Stimulated activated CD4-positive, alpha-beta T cell treated with anti-CD3 and anti-CD28 coated beads, Interleukin-1b, Interleukin-23, amount 100 ng/mL, for 4 hours (primary cell): Measurements from ENCODE around the gene PHC3.
"Not testable (repeated sequence)": the region's sequence is repeated elsewhere in the genome, so short reads cannot be mapped to it uniquely, and the experiment has no call there.

Experiments used
- DNase-seq, 2 donors: peaks; one replicate each; pipeline ENCODE4 v3.0.0-alpha.2; 2020; ENCODE audit warnings: low read depth in 2 of 2

The PHC3 gene

DNA sequence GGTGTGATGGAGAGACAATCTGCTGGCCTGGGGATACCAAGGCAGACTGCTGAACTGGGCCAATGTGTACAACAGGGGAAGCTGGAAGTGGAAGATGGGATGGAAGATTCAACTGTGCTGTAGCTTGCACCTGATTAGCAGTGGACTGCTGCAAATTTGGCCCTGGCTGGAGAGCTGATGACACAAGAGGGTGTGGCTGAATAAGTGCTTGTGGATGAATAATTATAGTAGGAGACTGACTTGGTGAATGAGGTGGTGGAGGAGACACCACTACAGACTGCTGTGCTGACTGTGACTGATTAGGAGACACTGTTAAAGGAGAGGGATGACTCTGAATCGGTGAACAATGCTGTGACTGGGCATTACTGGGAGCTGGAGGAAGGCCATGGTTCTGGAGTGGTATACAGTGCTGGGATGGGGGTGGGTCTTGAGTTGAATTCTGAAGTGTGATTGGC, 52.5 kb downstream of the PHC3 start:
- DNase-seq = no peak

DNA sequence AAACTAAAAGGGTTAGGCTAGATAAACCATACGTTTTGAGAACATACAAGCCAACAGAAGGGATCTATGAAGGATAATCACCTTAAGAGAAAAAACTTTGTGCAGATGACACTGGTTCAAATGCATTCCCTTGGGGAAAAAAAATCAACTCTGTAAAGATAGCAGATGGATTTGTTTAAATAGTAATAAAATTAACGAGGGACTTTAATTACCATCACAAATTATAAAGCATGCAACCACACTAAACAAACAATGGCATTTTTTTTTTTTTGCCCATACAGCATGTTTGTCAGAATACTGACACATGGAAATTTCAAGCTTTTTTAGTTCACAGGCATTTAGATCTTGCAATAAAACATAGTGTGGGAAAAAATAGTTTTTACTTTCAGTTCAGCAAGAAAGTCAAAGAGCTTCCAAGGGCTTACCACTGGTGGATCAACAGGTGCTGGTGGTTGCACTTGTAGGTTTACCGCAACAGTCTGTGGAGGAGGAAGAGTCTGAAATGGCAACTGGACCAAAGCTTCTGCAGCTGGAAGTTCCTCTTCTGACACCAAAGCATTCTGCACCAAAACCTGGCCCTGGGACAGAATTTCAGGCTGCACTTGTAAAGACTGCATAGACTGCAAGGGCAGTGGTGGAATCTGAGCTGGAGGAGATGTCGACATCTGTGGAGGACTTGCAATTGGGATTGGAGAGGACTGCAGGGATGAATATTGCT, 53.1 kb downstream of the PHC3 start:
- no peak for DNase-seq

DNA sequence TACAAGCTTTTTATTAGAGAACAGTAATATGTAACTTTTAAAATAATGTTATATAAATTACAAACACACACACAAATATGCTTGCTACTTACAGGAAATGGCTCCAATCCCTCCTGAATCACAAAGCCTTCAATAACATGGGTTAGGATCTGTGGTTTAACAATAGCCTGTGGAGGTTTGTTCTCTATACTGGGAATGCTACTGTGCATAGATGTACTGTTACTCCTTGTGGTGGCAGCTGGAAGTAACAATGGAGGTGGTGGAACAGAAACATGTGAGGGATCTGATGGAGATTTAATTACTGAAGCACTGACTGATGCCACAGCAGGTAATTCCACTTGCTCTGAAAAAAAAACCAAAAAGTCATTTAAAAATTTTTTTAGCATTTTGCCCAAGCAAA, 64.4 kb downstream of the PHC3 start:
- no peak for DNase-seq

DNA sequence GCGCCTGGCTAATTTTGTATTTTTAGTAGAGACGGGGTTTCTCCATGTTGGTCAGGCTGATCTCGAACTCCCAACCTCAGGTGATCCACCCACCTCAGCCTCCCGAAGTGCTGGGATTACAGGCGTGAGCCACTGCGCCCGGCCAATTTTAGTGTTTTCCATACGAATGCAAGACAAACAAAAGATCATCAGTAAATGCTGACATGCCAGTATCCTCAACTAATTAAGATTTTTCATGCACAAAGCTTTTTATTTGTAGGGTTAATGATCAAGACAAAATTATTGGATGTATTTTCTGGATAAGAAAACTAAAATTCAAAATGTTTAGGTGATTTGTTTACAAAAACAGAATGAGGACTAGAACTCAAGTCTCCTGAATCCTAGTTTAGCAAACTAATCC, 67.4 kb downstream of the PHC3 start:
- DNase-seq = not testable (repeated sequence)

DNA sequence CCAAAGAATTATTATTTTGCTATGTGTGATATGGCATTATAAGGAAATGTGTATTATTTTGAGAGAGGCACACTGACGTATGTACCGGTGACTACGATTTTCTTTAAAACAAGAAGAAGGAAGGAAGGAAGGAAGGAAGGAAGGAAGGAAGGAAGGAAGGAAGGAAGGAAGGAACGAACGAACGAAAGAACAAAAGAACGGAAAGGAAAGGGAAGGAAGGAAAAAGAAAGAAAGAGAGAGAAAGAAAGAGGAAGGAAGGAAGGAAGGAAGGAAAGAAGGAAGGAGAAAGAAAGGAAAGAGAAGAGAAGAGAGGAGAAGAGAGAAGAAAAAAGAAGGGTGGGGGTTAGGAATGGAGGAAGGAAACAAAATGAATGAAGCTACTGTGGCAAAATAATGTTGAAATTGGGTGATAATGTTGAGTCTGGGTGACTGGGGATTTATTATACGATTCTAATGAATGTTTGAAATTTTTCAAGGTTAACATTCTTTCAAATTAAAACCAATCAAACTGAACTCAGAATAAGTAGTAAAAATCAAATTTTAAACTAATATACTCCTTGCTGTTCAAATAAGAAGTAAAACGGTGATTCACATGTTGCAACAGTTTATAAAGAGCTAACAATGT, 70.3 kb downstream of the PHC3 start:
- DNase-seq = no peak

DNA sequence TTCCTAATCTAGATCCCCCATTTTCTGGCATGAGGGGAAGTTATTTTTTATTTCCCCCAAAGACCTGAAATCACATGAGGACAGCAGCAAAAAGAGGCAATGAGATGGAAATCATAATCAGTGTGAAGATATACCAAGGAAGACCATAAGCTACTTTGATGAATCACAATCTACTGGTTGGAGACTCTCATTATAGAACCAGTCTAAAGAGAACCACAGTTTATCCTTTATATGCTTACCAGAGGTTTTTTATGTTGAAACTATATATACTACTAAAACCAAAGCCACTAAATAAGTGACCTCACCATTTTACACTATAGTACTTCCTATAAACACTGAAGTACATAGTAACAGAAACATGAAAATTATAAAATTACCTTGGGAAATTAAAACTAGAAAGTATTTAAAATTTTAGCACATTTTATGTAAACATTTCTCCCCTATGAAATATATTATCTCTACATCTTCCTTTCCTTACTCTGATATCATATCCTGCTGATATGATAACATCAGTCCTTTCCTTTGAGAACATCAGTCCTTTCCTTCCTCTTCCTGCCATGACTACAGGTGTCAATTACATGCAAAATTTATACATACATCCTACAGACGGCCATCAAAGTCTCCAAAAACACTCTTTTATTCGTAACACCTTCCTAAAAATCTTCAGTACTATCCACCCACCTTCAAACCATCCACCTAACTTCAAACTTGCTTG, 71.8 kb downstream of the PHC3 start:
- DNase-seq = no peak

DNA sequence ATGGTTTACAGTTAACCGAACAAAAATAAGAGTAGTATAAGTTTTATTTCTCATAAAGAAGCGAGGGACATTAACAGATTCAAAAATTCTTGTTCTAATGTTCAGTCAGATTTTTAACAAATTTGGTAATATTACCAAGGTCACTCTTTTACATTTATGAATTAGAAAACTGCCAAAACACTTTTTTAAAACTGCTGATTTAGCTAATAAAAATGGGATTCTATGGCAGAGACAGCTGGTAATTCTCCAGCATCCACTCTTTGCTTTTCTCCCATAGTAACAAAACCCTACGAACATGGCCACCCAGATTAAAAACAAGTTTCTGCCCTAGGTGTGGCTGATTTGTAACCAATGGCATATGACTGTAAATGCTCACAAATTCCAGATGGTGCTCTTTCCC, 72.6 kb downstream of the PHC3 start:
- no peak for DNase-seq

DNA sequence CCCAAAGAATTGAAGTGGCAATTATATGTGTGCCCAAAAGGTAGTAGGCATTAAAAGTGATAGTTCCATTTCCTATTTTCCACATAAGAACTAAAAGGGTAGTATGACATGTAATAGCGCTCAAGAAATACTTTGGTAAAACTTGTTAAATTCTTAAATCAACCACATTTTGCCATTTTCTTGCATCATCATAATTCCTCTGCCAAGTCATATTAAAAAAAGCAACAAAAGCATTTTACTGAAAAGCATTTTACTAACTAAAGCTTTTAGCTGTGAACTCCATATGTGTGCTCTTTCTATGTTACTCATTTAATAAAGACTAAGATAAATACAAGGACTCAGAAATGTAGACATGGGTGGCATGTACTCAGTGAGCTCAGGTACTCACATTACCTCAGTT, 73.6 kb downstream of the PHC3 start:
- no peak for DNase-seq

DNA sequence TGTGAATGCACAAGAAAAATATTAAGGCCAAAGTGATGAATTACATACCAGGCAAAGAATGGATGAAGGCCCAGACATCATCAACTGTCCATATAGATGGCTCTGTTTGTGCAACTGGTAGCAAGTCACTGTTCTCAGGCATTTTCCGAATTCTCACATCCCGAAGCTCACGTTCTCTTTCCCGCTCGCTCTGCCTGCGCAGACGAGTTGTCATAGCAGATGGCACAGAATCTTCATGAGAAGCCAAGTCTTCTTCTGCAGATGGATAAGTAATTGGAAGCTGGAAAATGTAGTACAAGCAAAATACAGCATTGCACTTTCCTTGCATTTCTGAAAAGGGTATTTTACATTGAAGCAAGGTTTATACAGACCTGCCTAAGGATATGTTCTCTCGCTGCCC, 79.1 kb downstream of the PHC3 start:
- DNase-seq = no peak

DNA sequence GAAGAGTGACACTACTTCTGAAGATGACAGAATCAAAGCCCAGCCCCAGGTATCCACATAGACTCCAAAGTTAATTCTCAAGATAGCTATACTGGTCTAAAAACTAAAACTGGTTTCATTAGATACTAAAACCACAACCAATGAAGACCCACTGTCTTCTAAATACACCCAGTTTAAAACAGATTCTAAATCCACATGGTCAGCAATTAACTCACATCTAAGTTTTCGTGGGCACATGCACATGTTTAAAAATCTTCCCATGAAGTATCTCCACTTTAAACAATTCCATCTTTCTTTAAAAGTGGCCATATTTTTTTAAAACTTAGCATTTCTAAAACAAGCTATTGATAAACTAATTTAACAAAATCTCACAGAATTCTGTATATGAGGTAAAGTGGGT, 80.6 kb downstream of the PHC3 start:
- DNase-seq = no peak

DNA sequence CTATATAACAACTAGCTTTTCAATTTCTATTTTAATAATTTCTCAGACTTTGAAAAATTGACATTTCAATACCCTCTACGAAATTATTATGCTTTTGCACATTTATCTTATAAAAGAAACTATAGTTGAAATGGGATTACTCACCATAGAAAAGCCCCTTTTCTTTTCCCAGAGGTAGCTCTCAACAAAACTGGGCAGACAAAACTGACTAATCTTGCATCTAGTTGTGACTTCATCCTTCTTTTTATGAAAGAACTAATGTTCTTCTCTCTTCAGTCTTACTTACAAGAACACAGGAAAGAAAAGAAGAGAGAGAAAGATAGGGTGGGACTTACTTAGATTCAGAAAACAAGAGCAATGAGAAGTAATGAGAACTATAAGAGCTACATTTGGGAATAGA, 82.8 kb downstream of the PHC3 start:
- no peak for DNase-seq

DNA sequence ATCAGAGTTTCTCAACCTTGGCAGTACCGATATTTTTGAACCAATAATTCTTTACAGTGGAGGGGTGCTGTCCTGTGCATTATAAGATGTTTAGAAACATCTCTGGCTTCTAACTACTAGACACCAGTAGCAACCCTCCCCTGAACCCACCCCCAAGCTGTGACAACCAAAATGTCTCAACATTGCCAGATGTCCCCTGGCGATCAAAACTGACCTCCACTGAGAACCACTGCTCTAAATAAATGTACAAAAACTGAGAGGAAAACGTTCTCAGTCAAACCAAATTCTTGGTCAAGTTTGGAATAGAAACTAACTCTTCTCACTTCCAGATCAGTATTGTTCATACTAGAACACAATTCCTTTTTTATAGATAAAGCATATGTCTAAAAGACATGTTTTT, 85.2 kb downstream of the PHC3 start:
- DNase-seq = no peak

DNA sequence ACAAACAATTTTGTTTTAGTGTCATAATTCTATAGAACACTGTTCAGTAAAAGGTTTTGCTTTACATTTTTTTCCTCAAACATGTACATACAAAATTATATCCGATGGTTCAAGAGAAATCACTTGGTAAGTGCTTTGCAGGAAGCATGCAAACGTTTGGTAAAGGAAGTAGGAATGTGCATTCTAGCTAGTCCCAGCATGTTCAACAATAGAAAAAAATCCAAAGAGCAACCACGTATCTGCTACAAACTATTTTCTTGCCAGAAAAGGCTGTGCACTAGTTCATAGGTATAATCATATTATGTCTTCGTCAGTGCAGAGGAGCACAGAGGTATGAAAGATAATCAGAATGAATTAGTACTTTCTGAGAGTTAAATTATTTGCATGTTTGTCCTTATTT, 85.8 kb downstream of the PHC3 start:
- DNase-seq = no peak

DNA sequence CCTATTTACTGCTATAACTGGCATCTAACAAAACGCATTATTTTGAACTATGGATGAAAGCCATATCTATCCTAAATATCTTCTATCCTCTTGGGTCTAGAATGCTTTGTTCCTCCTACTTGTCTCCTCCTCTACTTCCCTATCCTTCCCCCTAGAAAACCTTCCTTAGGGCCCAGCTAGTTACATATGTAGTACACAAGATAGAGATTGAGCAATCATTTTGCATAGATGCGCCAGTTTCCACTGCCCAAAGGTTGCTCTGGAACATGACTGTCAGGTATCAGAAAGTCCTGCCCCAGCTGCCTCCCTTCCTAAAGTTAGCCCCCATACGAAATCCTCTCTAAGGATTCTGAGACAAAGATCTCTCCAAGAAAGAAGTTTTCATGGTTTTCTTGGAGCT, 88.6 kb downstream of the PHC3 start:
- DNase-seq = no peak

DNA sequence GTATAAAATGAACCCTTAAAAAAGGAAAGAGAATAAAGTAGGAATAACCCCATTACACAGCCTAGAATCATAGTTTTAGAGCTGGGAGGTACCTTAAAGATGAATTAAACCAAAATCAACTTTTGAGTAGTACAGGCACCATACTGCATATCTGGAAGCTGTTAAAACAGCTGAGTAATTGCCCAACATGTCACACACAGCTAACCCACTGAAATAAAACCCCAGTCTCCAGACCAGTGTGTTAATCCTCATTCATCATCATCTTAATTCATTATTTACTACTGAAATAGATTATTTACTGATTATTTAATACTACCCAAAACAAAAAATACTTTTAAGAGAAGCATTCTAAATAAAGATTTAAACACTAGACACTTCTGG, 90.9 kb downstream of the PHC3 start:
- no peak for DNase-seq

DNA sequence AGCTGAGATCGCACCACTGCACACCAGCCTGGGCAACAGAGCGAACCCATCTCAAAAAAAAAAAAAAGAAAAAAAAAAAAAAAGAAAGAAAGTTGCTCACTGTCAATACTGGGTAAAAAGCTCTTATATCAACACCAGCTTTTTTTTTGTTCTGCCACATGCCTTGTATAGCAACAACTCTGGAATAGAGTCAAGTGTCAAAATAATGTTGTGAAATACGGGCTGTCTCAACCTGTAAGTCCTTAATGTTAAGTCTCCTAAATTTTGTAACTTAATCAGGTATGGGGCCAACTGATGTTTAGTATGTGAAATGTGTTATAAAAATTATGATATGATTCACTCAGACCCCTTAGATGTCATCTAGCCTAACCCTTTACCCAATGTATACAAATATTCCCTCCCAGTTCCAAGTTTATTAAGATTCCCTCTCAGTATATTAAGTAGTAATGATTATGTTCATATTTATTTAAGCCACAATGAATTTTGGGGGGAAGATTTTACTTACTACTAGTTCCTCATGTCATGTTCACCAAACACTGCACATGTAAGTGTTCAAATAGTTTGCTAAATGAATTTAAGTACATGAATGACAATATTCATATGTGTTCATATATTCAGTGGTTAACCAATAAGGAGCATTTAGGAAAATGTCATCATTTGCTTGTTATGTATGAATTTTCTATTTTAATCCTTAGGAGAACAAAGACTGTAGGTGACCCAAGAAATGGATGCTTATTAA, 91.5 kb downstream of the PHC3 start:
- DNase-seq = no peak

DNA sequence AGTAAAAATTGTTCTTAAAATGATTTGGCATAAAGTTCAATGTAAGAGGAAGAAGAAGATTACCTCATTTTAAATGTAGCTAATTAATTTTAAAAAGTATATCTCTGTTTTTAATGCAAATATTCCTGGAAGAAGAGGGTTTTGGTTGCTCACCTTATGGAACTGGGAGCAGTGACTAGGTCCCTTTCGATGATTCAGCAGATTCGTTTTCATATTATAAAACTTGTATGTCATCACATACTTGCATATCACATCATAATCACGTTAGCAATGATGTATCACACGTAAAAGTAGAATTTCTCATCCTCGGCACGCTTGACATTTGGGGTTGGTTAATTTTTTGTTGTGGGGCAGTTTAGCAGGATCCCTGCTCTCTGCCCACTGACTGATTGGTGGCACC, 96.1 kb downstream of the PHC3 start:
- no peak for DNase-seq

DNA sequence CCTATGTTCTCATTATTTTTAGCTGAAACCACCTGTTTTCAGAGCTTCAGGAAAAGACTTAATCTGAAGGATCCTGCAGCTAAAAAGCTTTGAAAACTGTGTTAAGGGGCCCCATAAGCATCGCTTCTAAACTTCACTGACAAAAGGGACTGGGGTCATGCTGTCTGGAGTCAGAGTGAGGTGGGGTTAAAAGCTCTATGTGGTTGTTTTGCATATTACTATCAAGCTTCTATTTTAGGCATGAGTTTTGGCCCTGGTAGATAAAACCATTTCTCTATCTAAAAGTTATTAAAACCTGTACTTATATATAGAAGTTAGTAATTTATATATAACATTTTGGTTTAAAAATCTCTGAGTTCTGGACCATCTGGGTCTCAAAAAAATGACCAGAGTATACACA, 98.2 kb downstream of the PHC3 start:
- no peak for DNase-seq

DNA sequence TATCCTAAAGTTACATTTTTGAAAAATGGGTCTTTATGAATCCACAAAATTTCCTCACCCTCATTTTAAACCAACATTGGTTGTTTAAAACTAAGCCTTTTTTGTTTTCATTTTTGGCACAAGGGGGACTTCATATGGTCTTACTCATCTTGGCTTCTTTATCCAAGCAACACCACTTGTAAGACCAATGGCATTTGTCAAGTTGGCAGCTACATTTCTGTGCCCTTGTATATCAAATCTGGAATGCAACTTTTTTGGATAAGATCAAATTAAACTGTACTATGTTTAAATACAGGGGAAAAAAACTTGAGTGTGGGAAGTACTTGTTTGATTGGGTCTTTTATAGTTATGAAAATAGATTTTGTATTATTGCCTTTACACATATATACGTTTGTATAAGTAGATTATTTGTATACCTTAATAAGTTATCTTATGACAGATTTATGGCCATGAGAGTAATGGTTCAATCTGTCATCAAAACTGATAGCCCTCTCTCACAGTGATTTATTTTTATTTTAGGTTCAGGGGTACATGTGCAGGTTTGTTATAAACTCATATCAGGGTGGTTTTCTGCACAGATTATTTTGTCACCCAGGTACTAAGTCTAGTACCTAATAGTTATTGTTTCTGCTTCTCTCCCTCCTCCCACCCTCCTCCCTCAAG, 100.3 kb downstream of the PHC3 start:
- no peak for DNase-seq

DNA sequence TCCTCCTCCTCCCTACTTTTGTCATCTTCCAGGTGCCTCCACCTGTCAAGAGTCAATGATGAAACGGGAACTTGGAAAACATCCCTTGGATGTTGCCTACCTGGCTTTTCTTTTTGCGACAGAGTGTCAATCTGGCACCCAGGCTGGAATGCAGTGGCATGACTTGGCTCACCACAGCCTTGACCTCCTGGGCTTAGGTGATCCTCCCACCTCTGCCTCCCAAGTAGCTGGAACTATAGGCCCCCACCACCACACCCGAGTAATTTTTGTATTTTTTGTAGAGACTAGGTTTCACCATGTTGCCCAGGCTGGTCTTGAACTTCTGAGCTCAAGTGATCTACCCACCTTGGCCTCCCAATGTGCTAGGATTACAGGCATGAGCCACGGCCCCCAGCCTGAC, 100.9 kb downstream of the PHC3 start:
- DNase-seq = no peak

DNA sequence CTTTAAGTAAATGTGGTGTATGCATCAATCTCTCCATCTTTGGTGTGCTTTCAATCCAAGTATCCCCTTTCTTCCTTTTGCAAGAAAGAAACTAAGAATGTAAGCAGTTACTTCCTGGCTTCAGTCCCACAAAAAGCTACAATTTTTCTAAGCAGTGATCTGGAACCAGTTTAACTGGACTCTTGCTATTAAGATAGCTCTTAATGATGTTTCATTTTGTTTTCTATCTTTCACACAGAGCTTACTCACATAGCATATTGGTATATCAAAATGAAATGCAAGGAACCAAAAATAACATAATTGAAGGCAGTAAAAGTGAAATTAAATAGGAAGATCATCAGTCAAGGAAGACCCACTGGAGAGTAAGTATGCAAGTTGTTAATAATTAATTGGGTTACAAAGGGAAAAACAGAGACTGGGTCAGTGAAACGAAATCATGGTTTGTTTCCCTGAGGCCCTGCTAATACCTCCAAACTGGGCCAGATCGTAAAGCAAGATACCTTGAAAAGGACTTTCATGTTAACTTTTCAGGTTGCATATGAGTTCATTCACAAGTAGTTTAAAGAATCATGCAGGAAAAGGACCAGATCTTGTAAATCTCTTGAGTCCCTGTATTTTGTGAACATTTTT, 101.9 kb downstream of the PHC3 start:
- DNase-seq = no peak
